GM18499 (cell line): ENCODE results near the gene OR13J1.

Experiments used
- ATAC-seq: cut with Tn5 transposase; IDR thresholded peaks from one replicate; pipeline ENCODE4 v1.9.1; 2021; ENCODE audit warnings: moderate number of reproducible peaks; ENCODE audit not compliant: insufficient read depth, unreplicated experiment

The OR13J1 gene

DNA sequence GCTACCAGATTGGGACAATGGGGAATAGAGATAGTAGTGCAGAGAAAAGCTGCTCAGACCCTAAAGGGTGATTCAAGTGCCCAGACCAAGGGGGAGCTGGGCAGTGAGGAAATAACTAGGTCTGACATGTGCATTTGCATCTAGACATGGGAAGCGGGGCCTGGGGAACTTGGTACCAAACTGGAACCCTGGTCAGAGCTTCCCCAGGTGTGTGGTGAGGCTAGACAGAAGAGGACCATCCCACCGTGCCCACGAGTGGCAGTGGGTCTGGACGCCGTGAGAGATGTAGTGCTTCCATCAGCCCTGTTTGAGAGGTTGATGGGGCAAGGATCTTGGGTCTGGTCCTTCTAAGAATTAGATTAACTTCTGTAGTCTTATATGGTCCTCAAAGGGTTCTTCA lies 33.6 kb downstream of the OR13J1 start:
- no peak for ATAC-seq

DNA sequence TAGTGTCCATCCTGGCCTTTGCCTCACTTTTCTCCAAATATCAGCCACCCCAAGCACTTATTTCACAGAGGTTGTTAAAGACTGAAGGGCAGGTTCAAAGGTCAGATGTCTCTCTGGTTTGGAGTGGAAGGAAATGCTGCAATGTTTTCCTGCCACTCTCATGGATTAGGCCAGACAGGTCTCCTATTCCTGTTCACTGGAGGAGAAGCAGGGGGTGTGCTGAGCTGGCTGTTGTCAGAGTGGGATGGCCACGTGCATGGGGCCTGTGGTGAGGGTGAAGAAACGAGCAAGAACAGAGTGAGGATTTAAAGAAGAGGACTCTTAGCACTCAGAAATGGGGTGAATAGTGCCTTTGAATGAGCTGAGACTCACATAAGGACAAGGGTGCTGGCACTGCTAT lies 34.4 kb downstream of the OR13J1 start:
- no peak for ATAC-seq

DNA sequence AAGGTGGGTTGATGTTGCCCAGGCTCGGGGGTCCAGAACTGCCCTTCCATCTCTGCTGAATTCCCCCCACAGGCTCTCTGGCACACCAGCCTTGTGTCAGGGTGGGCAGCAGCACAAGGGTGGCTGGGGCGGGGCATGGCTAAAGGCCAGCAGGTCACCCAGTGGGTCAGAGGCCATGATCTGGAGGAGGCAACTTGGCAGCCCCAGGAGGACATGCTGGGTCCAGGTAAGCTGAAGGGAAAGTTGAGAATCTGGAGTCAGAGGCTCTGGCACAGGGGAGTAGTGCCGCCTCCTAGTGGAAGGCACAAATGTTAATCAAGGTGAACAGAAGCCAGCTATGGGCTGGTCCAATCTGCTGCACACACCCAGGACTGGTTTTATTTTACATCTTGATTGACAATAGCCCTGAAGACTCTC lies 35.0 kb downstream of the OR13J1 start:
- ATAC-seq = no peak

DNA sequence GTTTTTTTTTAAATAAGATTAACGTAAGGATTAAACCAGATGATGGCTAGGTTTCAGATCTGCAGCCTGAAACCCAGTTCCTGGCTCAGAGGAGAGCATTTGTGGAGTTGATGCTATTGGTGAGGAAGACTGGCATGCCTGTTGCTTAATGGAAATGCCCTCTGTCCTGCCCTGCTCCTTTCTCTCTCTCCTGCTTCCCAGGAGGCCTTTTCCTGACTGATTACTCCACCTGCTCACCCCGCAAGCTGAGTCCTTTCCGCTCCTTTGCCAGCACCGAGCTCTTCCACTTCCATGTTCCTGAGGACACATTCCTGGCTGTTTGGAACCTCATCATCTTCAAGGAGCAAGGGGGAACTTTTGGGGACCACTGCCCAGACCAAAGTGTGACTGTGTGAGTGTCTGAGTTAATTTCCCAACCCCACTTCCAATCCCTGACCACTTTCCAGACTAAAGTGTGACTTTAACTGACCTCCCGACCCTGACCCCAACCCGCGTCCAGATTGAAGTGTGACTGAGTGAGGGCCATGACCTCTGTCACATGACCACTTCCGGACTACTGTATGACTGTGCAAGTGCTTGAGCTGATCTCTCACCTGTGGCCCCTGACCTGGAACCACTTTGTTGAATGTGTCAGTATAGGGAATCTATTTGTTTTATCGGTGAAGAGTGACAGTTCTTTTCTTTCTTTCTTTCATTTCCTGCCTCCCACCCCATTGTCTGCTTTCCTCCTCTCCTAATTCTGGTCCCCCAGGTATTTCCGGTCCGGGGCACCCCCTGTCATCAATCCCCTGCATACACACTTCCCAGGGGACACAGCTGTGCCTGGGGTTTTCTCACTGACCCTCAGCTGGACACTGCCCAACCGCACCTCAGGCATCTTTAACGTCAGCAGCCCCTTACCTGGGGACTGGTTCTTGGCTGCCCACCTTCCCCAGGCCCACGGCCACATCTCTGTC lies 35.7 kb downstream of the OR13J1 start:
- ATAC-seq = no peak

DNA sequence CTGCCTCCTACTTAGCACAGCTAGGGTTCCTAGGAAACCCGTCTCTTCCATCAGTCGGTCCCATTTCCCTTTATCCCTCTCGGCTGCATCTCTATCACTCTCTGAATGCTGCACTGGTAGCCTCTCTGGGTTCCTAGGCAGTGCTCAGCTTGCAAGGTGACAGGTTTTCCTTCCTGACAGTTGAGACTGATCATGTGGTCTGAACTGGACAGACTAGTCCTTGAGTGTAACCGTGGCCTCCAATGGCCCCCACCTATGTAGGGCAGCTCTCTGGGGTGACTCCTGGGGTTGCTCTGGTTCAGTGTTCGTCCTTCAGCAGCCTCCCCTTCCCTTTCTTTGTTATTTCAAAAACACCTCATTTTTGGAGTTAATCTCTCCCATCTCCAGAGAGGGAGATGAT lies 37.4 kb downstream of the OR13J1 start:
- ATAC-seq = no peak

DNA sequence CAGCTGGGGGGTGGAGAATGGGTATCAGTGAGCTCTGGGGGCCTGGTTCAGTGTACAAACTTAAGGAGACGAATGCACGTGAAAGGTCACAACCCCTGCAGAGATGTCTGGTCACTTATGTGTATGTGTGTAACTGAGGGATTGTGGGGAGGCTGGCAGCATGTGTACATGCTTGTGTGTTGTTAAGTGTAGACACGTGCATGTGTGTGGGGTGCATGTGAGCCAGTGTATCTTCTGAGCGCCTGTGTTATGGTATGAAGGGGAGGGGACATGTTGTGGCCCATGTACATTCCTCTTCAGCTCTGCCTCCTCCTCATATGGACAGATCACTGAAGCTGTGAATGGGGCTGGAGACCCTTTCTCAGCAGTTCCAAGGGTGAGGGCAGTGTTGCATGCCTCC lies 39.2 kb downstream of the OR13J1 start:
- no peak for ATAC-seq

DNA sequence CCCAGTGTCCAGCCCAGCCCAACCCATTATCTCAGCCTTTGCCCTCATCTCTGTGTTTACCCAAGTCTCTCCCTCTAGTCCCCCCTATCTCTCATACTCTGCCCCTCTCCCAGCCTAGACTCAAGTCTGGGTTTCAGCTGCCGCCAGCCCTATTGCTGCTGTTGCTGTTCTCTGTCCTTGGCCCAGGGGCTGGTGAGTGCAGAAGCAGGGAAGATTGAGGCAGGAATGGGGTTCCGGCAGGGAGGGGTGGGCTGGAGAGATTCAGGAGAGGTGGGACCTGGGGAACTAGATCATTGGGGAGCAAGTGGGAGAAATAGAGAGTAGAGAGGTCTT lies 40.5 kb downstream of the OR13J1 start:
- no peak for ATAC-seq

DNA sequence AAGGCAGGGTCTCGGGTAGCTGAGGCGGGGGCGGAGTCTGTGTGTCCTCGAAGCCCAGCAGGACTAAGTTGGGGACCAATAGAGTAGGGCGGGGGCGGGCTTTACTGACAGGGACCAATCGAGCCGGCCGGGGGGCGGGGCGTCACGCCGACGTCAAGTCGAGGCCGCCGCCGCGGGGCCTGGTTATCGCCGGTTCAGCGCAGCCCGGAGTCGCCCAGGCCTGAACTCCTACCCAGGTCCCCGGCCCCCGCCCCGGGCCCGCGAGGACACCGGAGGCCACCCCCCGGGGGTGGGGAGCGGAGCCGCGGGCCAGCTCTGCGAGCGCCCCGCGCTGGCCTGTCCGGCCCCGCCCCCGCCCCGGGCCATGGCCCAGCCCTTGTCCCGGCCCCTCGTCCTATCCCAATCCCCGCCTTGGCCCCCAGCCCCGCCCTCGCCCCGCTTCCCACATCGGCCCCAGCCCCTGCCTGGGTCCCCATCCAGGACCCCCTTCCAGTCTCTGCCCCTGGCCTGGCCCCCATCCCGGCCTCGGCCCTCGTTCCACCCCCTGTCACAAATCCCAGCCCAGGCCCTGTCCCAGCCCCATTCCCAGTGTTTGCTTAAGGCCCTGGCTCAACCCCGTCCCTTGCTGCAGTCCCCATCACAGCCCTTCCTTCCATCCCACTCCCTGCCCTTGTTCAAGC lies 41.0 kb downstream of the OR13J1 start, which contains the start of gene TMEM8B:
Gene TMEM8B (plus strand): TSS at position 145 of the 680 bp plus-strand sequence. CDS start 220 bp downstream, at position 365.
- no peak for ATAC-seq

DNA sequence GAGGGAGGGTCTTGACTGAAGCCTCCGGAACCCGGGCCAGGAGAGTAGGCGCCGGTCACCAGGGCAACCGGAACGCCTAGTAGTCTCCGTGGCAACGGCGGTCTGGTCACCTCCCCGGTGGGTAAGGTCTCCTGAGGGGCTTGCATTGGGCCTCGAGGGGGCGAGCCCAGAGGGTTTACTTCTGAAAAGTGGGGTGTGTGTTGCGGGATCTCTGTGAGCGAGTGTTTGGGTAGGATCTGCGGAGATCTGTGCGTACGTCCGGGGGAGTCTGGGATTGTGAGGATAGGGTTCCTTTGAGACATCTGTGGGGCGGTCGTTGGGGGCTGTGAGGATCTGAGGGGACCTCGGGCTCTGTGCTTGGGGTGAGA lies 41.5 kb downstream of the OR13J1 start, which contains the start of gene FAM221B:
Gene FAM221B (minus strand): TSS at position 17 of the 368 bp plus-strand sequence. CDS start 2,571 bp downstream, outside the sequence.
- ATAC-seq = no peak

DNA sequence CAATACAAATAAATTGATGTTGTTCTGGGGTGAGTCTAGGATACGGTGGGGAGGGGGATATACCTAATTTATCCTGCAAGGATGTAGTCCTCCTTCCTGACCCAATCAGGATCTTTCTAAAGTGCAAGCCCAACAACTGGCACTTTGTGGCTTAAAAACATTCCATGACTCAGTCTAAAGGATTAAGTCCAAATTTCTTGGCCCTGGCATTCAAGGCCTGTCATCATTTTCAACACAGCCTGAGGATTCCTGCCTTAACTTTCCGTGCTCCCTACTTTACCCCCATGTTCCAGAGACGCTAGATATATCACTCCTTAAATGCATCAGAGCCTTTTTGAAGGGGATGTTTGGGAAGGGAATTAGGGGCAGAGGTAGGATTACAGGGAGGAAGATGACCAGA lies 42.7 kb downstream of the OR13J1 start:
- no peak for ATAC-seq

DNA sequence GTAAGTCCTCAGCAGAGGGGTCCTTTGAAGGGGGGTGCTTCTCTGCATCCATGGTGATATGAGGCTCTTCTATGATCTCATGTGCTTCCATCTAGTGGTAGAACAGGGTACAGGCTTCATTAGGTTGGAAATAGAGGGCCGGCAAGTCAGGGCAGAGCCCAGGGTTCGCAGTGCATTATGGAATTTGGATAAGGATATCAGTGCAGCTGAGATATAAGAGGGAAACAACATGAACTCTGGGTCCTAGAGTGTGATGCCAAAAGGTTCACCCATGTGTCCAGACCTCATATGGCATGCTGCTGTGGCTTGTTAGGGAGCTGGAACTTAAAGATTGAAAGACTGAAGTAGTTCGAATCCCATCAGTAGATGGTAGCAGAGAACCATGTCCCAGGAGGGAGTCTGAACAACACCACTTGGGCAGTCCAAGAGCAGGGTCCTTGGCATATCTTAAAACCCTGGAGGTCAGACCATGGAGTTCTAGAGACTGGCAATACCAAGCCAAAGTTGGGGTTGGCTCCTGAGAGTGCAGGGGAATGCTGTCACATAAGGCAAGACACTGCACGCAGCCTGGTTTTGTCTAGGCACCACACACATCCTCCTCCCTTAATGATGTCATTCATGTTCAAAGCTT lies 44.0 kb downstream of the OR13J1 start:
- ATAC-seq = no peak

DNA sequence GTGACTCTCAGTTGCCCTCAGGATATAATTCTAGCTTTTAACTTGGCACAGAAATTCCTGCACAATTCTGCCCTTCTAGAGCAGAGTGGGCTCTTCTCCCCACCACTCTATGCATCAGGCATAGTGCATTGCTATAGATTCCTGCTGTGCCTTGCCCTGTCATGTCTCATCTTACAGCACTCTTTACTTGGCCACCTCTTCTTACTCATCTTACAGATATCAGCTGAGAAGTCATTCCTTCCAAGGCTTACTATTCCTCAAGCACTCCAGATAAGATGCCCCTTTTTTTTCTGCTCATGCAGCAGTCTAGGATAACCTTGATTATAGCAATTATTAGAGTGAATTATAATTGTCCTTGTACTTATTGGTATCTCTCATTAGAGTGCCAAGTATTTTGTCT lies 47.3 kb downstream of the OR13J1 start:
- ATAC-seq = no peak

DNA sequence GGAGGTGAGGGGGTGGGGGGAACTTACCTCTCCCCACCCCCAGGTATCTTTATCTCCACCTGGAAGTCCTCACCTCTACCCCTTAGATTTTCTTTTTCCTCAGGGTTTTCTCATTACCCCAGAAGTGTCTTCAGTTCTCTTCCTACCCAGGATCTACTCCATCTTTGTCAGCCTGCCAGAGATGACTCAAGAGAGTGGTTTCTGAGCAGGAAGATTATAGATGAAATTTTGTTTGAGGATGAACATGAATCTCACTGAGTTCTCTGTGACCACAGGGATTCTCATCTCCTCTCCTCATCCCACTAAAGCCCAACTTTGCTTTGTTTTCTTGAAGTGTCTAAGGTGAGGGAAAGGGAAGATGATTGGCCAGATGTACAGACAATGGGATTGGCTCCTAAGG lies 50.1 kb downstream of the OR13J1 start:
- no peak for ATAC-seq
